Measurements from ENCODE around the gene UGGT1.

GRCh38 chr2:128137094-128137616 lies 46.2 kb downstream of the UGGT1 start:
- TF ChIP-seq CTCF (IDR thresholded peaks at IDR 0.05; ENCODE audit: low read depth, low read length, missing input control) (peak; percentile 1), JUND (IDR thresholded peaks at IDR 0.05) (no peak), YY1 (IDR thresholded peaks at IDR 0.05) (peak; percentile 38), TAF1 (conservative IDR thresholded peaks at IDR 0.05) (no peak), SP1 (IDR thresholded peaks at IDR 0.05) (no peak), RAD21 (IDR thresholded peaks at IDR 0.05) (peak in 1 of 2 donors; percentile 15), EGR1 (IDR thresholded peaks at IDR 0.05; ENCODE audit: low read depth in 2 of 2) (no peak), MAX (IDR thresholded peaks at IDR 0.05) (no peak)

All from liver (tissue), 3 donors.